Upper lobe of left lung (tissue), 6 donors: ENCODE results near the gene PEX14. TPM values are rescaled to one million over a fixed set of nuclear protein-coding genes. Genes with fewer than 3 reads are reported as not detected.

ENCODE experiments used
- ATAC-seq, 2 donors: fragments of 200-7000 bp; cut with Tn5 transposase; one replicate each; pipeline ENCODE4 v1.9.1; 2022; ENCODE audit warnings: mild to moderate bottlenecking in 2 of 2, moderate library complexity in 2 of 2; ENCODE audit not compliant: low FRiP score in 2 of 2
- DNase-seq, 2 donors: peaks; one replicate each; pipeline ENCODE4 v3.0.0-alpha.2; 2019 to 2020
- H3K27ac ChIP-seq, 4 donors: fragments of 200-600 bp; sonication (generic); one replicate each; pipeline ENCODE4 v1.5.1; 2016 to 2019
- H3K27me3 ChIP-seq, 4 donors: fragments of 200-600 bp; sonication (generic); one replicate each; pipeline ENCODE4 v1.5.1; 2017 to 2019
- H3K36me3 ChIP-seq, 4 donors: fragments of 200-600 bp; sonication (generic); one replicate each; pipeline ENCODE4 v1.5.1; 2016 to 2019
- H3K4me1 ChIP-seq, 4 donors: fragments of 200-600 bp; sonication (generic); one replicate each; pipeline ENCODE4 v1.5.1; 2018 to 2019
- H3K4me3 ChIP-seq, 4 donors: fragments of 200-600 bp; sonication (generic); one replicate each; pipeline ENCODE4 v1.5.1; 2017 to 2019; ENCODE audit warnings: mild to moderate bottlenecking in 2 of 4, moderate library complexity in 1 of 4
- H3K9me3 ChIP-seq, 4 donors: fragments of 200-600 bp; sonication (generic); one replicate each; pipeline ENCODE4 v1.5.1; 2018 to 2019
- CTCF ChIP-seq, 6 experiments: fragments of 450-650 bp in 4 of 6; fragments of 200-600 bp in 2 of 6; sonication (generic) in 2 of 6; IDR thresholded peaks; one replicate each; pipeline ENCODE4 v1.5.1; 2016 to 2019; ENCODE audit warnings: antibody characterized with exemption in 6 of 6
- EP300 ChIP-seq, 4 donors: sonication (generic); formaldehyde crosslinking; IDR thresholded peaks; one replicate each; pipeline ENCODE4 v1.5.1; 2017; ENCODE audit warnings: antibody characterized with exemption in 4 of 4, control low read depth in 2 of 4
- POLR2A ChIP-seq, 4 donors: fragments of 450-650 bp; IDR thresholded peaks; one replicate each; pipeline ENCODE4 v1.5.1; 2016 to 2017; ENCODE audit warnings: antibody characterized with exemption in 4 of 4, mild to moderate bottlenecking in 2 of 4
- POLR2AphosphoS5 ChIP-seq, 2 donors: sonication (generic); formaldehyde crosslinking; IDR thresholded peaks; one replicate each; pipeline ENCODE4 v1.5.1; 2017; ENCODE audit warnings: antibody characterized with exemption in 2 of 2
- WGBS, 2 donors: methylation state at CpG; one replicate each; pipeline ENCODE4 v1.1.5; 2017 to 2018; 5-methylcytosine and 5-hydroxymethylcytosine counted together
- total RNA-seq, 6 donors: library from RNA; depleted of rRNA in 4 of 6; stranded (reverse); fragments of >200 nt in 4 of 6; gene quantifications; one replicate each; pipeline versions ENCODE4 v1.1.0 to v1.2.1, GENCODE V29; 2016 to 2021
- donor health status: DM: no; HTN: no; CAD: no; lungs with moderate emphysema.
- donor health status: DM: no; HTN: yes; CAD: no; lungs with severe emphysema.

Gene PEX14
- total RNA-seq, 6 donors from 2014 or later = 21.2 to 43.0 (median 29.9) TPM

GRCh38 chr1:10521537-10522157, 46.9 kb downstream of the PEX14 start:
- TF ChIP-seq POLR2AphosphoS5 (IDR thresholded peaks at IDR 0.05) (no peak), CTCF (IDR thresholded peaks at IDR 0.05) (no peak), EP300 (IDR thresholded peaks at IDR 0.05) (no peak), POLR2A (IDR thresholded peaks at IDR 0.05) (no peak)
- H3K4me1 ChIP-seq = peaks cover 19 to 49% (median 36%) of the 10 kb centered on the region in 4 donors
- no peaks in the 10 kb centered on the region for H3K27me3 ChIP-seq
- H3K9me3 ChIP-seq = no peaks in the 10 kb centered on the region
- no peaks in the 10 kb centered on the region for H3K36me3 ChIP-seq
- no peak overlapping the region for H3K4me3 ChIP-seq
- DNase-seq (no peak), ATAC-seq (no peak)
- 85 to 92% methylated on average over 8 of the region's 8 CpGs for WGBS, 2 donors
- peak overlapping the region in 2 of 4 donors; percentile 58 to 65 for H3K27ac ChIP-seq

- no peak for DNase-seq
- WGBS, 2 donors = 23 to 30% methylated on average over 3 of the region's 3 CpGs
- no peak overlapping the region for H3K4me3 ChIP-seq
- H3K9me3 ChIP-seq = no peaks in the 10 kb centered on the region
- H3K27ac ChIP-seq = peak overlapping the region in 2 of 4 donors; percentile 58 to 65
- TF ChIP-seq POLR2A (IDR thresholded peaks at IDR 0.05) = no peak
- no peak for TF ChIP-seq EP300 (IDR thresholded peaks at IDR 0.05)
- TF ChIP-seq CTCF (IDR thresholded peaks at IDR 0.05) = no peak
- no peak for TF ChIP-seq POLR2AphosphoS5 (IDR thresholded peaks at IDR 0.05)
- H3K27me3 ChIP-seq = no peaks in the 10 kb centered on the region
- no peaks in the 10 kb centered on the region for H3K36me3 ChIP-seq
- peaks cover 19 to 44% (median 31%) of the 10 kb centered on the region in 4 donors for H3K4me1 ChIP-seq
- peak in 1 of 2 donors; percentile 70 for ATAC-seq
Measured at GRCh38 chr1:10522322-10522860, 47.6 kb downstream of the PEX14 start.

GRCh38 chr1:10525208-10525607, 50.5 kb downstream of the PEX14 start:
- TF ChIP-seq CTCF (IDR thresholded peaks at IDR 0.05) (no peak), POLR2AphosphoS5 (IDR thresholded peaks at IDR 0.05) (no peak), POLR2A (IDR thresholded peaks at IDR 0.05) (no peak)

GRCh38 chr1:10528066-10529014, 53.6 kb downstream of the PEX14 start:
- Histone ChIP-seq H3K9me3 (no peaks in the 10 kb centered on the region), H3K4me1 (peaks cover 28 to 47% (median 38%) of the 10 kb centered on the region in 4 donors), H3K4me3 (no peak overlapping the region), H3K27ac (peak overlapping the region; percentile 2 to 68 (median 63)), H3K36me3 (no peaks in the 10 kb centered on the region), H3K27me3 (no peaks in the 10 kb centered on the region)
- ATAC-seq (peak; percentile 62 to 92), DNase-seq (no peak)
- 46 to 50% methylated on average over 13 of the region's 13 CpGs for WGBS, 2 donors
- TF ChIP-seq POLR2AphosphoS5 (IDR thresholded peaks at IDR 0.05) (peak in 1 of 2 donors; percentile 7), EP300 (IDR thresholded peaks at IDR 0.05) (peak in 1 of 4 donors; percentile 27), POLR2A (IDR thresholded peaks at IDR 0.05) (no peak)

More at GRCh38 chr1:10525208-10525607, 50.5 kb downstream of the PEX14 start:
- DNase-seq (no peak), ATAC-seq (no peak)
- H3K4me1 ChIP-seq = peaks cover 31 to 55% (median 43%) of the 10 kb centered on the region in 4 donors
- no peak overlapping the region for H3K27ac ChIP-seq
- H3K36me3 ChIP-seq = no peaks in the 10 kb centered on the region
- H3K4me3 ChIP-seq = no peak overlapping the region
- no peaks in the 10 kb centered on the region for H3K27me3 ChIP-seq
- no peaks in the 10 kb centered on the region for H3K9me3 ChIP-seq
- WGBS, 2 donors = 86 to 92% methylated on average over 5 of the region's 5 CpGs

- peak; percentile 33 to 37 for DNase-seq
- H3K9me3 ChIP-seq = no peaks in the 10 kb centered on the region
- peak overlapping the region; percentile 2 to 68 (median 63) for H3K27ac ChIP-seq
- TF ChIP-seq POLR2A (IDR thresholded peaks at IDR 0.05) (no peak), POLR2AphosphoS5 (IDR thresholded peaks at IDR 0.05) (no peak), CTCF (IDR thresholded peaks at IDR 0.05) (no peak), EP300 (IDR thresholded peaks at IDR 0.05) (no peak)
- H3K36me3 ChIP-seq = no peaks in the 10 kb centered on the region
- no peak overlapping the region for H3K4me3 ChIP-seq
- H3K27me3 ChIP-seq = no peaks in the 10 kb centered on the region
- 66 to 69% methylated on average over 12 of the region's 12 CpGs for WGBS, 2 donors
- H3K4me1 ChIP-seq = peaks cover 28 to 45% (median 36%) of the 10 kb centered on the region in 4 donors
- ATAC-seq = no peak
Measured at GRCh38 chr1:10529091-10529490, 54.3 kb downstream of the PEX14 start.
